GM12878 (cell line): ENCODE data around the gene PDGFA. TPM values are rescaled to one million over a fixed set of nuclear protein-coding genes. Genes with fewer than 3 reads are reported as not detected.

ENCODE experiments used
- ATAC-seq: fragments of 200-7000 bp; cut with Tn5 transposase; 3 replicates; pipeline ENCODE4 v1.9.1; 2020; ENCODE audit warnings: mild to moderate bottlenecking, moderate library complexity
- BruUV-seq: library from RNA; stranded (reverse); fragments of 400-500 nt; replicated peaks from 2 replicates; lab custom pipeline; 2021; lab: Mats Ljungman, UMichigan
- CTCF ChIA-PET: fragments of 300-600 bp; sonication (Branson Sonifier 250); formaldehyde crosslinking; extraction: SDS; loops from one replicate; lab custom pipeline; 2021; ENCODE audit warnings: inconsistent platforms; lab: Yijun Ruan, JAX
- POLR2A ChIA-PET: fragments of 350-600 bp; formaldehyde crosslinking; extraction: SDS; loops from one replicate; lab custom pipeline; 2021; ENCODE audit warnings: inconsistent platforms; lab: Charles Lee
- RAD21 ChIA-PET: fragments of 300-600 bp; sonication (Branson Sonifier 250); formaldehyde crosslinking; loops from one replicate; lab custom pipeline; 2023; ENCODE audit warnings: antibody characterized with exemption; ENCODE audit not compliant: unreplicated experiment; lab: Charles Lee
- SMC1A ChIA-PET: fragments of 300-600 bp; sonication (Branson Sonifier 250); formaldehyde crosslinking; loops from one replicate; lab custom pipeline; 2023; ENCODE audit not compliant: unreplicated experiment, uncharacterized antibody; lab: Charles Lee
- DNase-seq: peaks from one replicate; pipeline ENCODE4 v3.0.0-alpha.2; 2011; ENCODE audit warnings: low read depth, low spot score
- FAIRE-seq: peaks from 3 replicates; lab custom pipeline; 2011; peaks lifted over from hg19 to GRCh38; lab: Jason Lieb, UNC
- H2AFZ ChIP-seq: 2 replicates; pipeline ENCODE4 v1.6.0; 2011; ENCODE audit warnings: low read depth, low read length, control low read depth; ENCODE audit not compliant: control insufficient read depth
- H3K27ac ChIP-seq: 2 replicates; pipeline ENCODE4 v1.5.1; 2011; ENCODE audit warnings: control low read depth; ENCODE audit not compliant: control insufficient read depth, insufficient read depth
- H3K27me3 ChIP-seq, 2 experiments: replicated peaks in 1 of 2; 2 replicates each; pipeline versions ENCODE4 v1.6.0 to v1.6.1; 2011; ENCODE audit warnings: low read length in 1 of 2; ENCODE audit not compliant: control insufficient read depth in 2 of 2, insufficient read depth in 2 of 2
- H3K36me3 ChIP-seq, 2 experiments: 2 replicates each; pipeline ENCODE4 v1.5.1; 2011; ENCODE audit warnings: low read length in 1 of 2; ENCODE audit not compliant: control insufficient read depth in 2 of 2, insufficient read depth in 2 of 2
- H3K4me1 ChIP-seq: 2 replicates; pipeline ENCODE4 v1.6.1; 2011; ENCODE audit warnings: mild to moderate bottlenecking, low read length, moderate library complexity, mixed read lengths; ENCODE audit not compliant: control insufficient read depth, insufficient read depth
- H3K4me2 ChIP-seq: 2 replicates; pipeline ENCODE4 v1.6.0; 2011; ENCODE audit warnings: control low read depth; ENCODE audit not compliant: control insufficient read depth, insufficient read depth
- H3K4me3 ChIP-seq: fragments of 200-600 bp; sonication (generic); 2 replicates; pipeline ENCODE4 v1.5.1; 2016
- H3K79me2 ChIP-seq: 2 replicates; pipeline ENCODE4 v1.6.0; 2011; ENCODE audit warnings: low read length; ENCODE audit not compliant: control insufficient read depth, insufficient read depth
- H3K9ac ChIP-seq: 2 replicates; pipeline ENCODE4 v1.8.0; 2011; ENCODE audit warnings: low read length, control low read depth, mixed read lengths; ENCODE audit not compliant: control insufficient read depth, insufficient read depth
- H3K9me3 ChIP-seq: replicated peaks from 3 replicates; pipeline ENCODE4 v1.5.1; 2011; ENCODE audit warnings: mild to moderate bottlenecking, low read length; ENCODE audit not compliant: control insufficient read depth, insufficient read depth
- H4K20me1 ChIP-seq: 2 replicates; pipeline ENCODE4 v1.6.0; 2011; ENCODE audit not compliant: control insufficient read depth, insufficient read depth
- BCL3 ChIP-seq: IDR thresholded peaks from 2 replicates; pipeline ENCODE4 v1.6.1; 2011; ENCODE audit warnings: borderline replicate concordance, low read depth, mild to moderate bottlenecking, moderate library complexity, low read length; ENCODE audit not compliant: insufficient read depth, poor library complexity, severe bottlenecking
- EED ChIP-seq: sonication (generic); IDR thresholded peaks from 2 replicates; pipeline ENCODE4 v1.6.1; 2016; ENCODE audit warnings: antibody characterized with exemption, low read depth
- POLR2AphosphoS5 ChIP-seq: IDR thresholded peaks from 2 replicates; pipeline ENCODE4 v1.6.1; 2011; ENCODE audit warnings: mild to moderate bottlenecking, low read length, inconsistent platforms
- RAD21 ChIP-seq: IDR thresholded peaks from 2 replicates; pipeline ENCODE4 v1.6.1; 2011; ENCODE audit warnings: mild to moderate bottlenecking, low read depth, low read length, moderate library complexity; ENCODE audit not compliant: insufficient read depth
- TCF12 ChIP-seq: IDR thresholded peaks from 2 replicates; pipeline ENCODE4 v1.6.1; 2011; ENCODE audit warnings: low read depth, mild to moderate bottlenecking, low read length
- USF1 ChIP-seq: IDR thresholded peaks from 2 replicates; pipeline ENCODE4 v1.6.1; 2011; ENCODE audit warnings: borderline replicate concordance, low read depth, mild to moderate bottlenecking, moderate library complexity, mixed read lengths, low read length; ENCODE audit not compliant: insufficient read depth; ENCODE audit errors: extremely low read length
- WGBS: methylation state at CpG from one replicate; pipeline ENCODE4 v1.1.6; 2016; ENCODE audit warnings: low lambda C conversion rate; ENCODE audit not compliant: insufficient replicate concordance, insufficient coverage; ENCODE audit errors: missing lambda C conversion rate; 5-methylcytosine and 5-hydroxymethylcytosine counted together
- in situ Hi-C: fragments of 300-500 bp; cut with MboI; formaldehyde crosslinking; loops from 9 replicates; pipeline ENCODE4 v1.14.3; 2018; ENCODE audit warnings: mixed read lengths
- intact Hi-C: fragments of 100-400 bp; cut with micrococcal nuclease; formaldehyde crosslinking; loops from one replicate; pipeline ENCODE4 v1.14.2; 2022; ENCODE audit not compliant: unreplicated experiment
- polyA plus RNA-seq, 11 experiments: library from polyadenylated mRNA; depleted of rRNA in 4 of 11; unstranded in 6 of 11; stranded (reverse) in 5 of 11; fragments of >200 nt; fragmentation: Nextera tagmentation in 4 of 11; fragmentation: Illumina TruSeq in 1 of 11; extraction: Ambion mirVana in 4 of 11; extraction: Trizol in 1 of 11; gene quantifications; 1 replicate in 1 of 11; 2 replicates in 10 of 11; pipeline versions ENCODE4 v1.2.1 to v1.2.3, GENCODE V29; 2011 to 2016; ENCODE audit warnings: inconsistent platforms in 2 of 11, missing spikeins in 2 of 11, low read depth in 1 of 11
- total RNA-seq, 4 experiments: library from RNA; depleted of rRNA in 3 of 4; stranded (reverse); fragments of >200 nt in 3 of 4; fragmentation: Illumina TruSeq in 1 of 4; extraction: Trizol in 1 of 4; gene quantifications; 2 replicates each; pipeline versions ENCODE4 v1.2.1 to v1.2.3, GENCODE V29; 2013 to 2021
- TF ChIP-seq, protein P1 (sequence below): IDR thresholded peaks from 2 replicates; pipeline ENCODE4 v1.6.1; 2011; ENCODE audit warnings: low read depth, low read length, improper control_type of control experiment, borderline replicate concordance
- TF ChIP-seq, protein P2 (sequence below): IDR thresholded peaks from 2 replicates; pipeline ENCODE4 v1.6.1; 2012; ENCODE audit warnings: low read length, inconsistent platforms

The PDGFA gene
- total and polyA plus RNA-seq, 10 of the 15 experiments (the other 5 are each of a cell fraction or from before 2014, with no cell fraction given), result 2.5 to 10.0 (median 5.6) TPM

DNA sequence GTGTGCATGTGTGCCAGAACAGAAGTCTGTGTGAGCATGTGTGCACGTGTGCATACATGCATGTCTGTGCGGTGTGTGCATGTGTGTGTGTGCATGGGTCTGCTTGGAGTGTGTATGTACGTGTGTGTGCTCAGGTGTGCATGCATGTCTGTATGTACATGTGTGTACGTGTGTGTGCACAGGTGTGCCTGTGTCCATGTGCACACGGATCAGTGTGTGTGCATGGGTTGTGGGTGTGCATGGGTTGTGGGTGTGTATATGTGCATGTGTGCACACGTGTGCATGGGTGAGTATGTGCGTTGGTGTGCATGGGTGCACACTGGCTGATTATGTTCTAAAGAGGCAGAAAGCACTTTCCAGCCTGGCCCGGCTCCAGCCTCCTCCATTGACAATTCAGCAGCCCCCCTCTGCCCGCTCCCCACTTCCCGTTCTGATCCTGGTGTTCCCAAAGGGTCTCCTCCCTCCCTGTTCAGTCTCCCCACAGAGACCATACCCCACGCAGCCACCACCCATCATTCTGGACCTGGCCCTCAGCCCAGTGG is 44.1 kb upstream of the PDGFA start:
- H3K27ac ChIP-seq, result no peak overlapping the region
- RAD21 ChIA-PET, result no interaction called here
- POLR2A ChIA-PET, result no interaction called here
- intact Hi-C loops, result no loop called here
- H3K4me1 ChIP-seq, result no peaks in the 10 kb centered on the region
- H3K36me3 ChIP-seq, result no peaks in the 10 kb centered on the region
- ATAC-seq, result no peak
- CTCF ChIA-PET, result no interaction called here
- SMC1A ChIA-PET, result no interaction called here
- BruUV-seq, result no TSS peak
- no peak overlapping the region for H2AFZ ChIP-seq
- H3K27me3 ChIP-seq, result no peaks in the 10 kb centered on the region
- no peak overlapping the region for H3K4me3 ChIP-seq
- WGBS, result 79% methylated on average over 8 of the region's 11 CpGs
- H3K9me3 ChIP-seq, result peaks cover 2% of the 10 kb centered on the region; the same call in 1 of the 3 replicates
- H4K20me1 ChIP-seq, result no peaks in the 10 kb centered on the region
- in situ Hi-C loops, result no loop called here
- TF ChIP-seq POLR2AphosphoS5, result no peak
- no peak for TF ChIP-seq TCF12
- TF ChIP-seq EED, result no peak
- no peak for TF ChIP-seq USF1
- no peak for TF ChIP-seq RAD21
- TF ChIP-seq BCL3, result peak; percentile 4
- TF ChIP-seq, protein P1, sequence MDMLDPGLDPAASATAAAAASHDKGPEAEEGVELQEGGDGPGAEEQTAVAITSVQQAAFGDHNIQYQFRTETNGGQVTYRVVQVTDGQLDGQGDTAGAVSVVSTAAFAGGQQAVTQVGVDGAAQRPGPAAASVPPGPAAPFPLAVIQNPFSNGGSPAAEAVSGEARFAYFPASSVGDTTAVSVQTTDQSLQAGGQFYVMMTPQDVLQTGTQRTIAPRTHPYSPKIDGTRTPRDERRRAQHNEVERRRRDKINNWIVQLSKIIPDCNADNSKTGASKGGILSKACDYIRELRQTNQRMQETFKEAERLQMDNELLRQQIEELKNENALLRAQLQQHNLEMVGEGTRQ, result no peak
- TF ChIP-seq, protein P2, sequence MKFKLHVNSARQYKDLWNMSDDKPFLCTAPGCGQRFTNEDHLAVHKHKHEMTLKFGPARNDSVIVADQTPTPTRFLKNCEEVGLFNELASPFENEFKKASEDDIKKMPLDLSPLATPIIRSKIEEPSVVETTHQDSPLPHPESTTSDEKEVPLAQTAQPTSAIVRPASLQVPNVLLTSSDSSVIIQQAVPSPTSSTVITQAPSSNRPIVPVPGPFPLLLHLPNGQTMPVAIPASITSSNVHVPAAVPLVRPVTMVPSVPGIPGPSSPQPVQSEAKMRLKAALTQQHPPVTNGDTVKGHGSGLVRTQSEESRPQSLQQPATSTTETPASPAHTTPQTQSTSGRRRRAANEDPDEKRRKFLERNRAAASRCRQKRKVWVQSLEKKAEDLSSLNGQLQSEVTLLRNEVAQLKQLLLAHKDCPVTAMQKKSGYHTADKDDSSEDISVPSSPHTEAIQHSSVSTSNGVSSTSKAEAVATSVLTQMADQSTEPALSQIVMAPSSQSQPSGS, result no peak
- H3K79me2 ChIP-seq, result no peaks in the 10 kb centered on the region
- no peak overlapping the region for H3K9ac ChIP-seq
- no peak for DNase-seq
- FAIRE-seq, result no peak
- no peak overlapping the region for H3K4me2 ChIP-seq
